Measurements from ENCODE around the gene ASRGL1. TPM values are rescaled to one million over a fixed set of nuclear protein-coding genes. Genes with fewer than 3 reads are reported as not detected.
A peak's percentile ranks its signal among the peaks of the same experiment; 100 is the strongest.
"Not testable (repeated sequence)": the region's sequence is repeated elsewhere in the genome, so short reads cannot be mapped to it uniquely, and the experiment has no call there.

Gene ASRGL1
- total RNA-seq, 3 donors from 2014 or later: 6.7 to 22.0 (median 16.4) TPM

GRCh38 chr11:62309991-62310390, 27.3 kb upstream of the ASRGL1 start:
- Histone ChIP-seq H3K36me3 (no peaks in the 10 kb centered on the region), H3K4me1 (no peaks in the 10 kb centered on the region), H3K27ac (no peak overlapping the region), H3K9me3 (no peaks in the 10 kb centered on the region), H3K4me3 (no peak overlapping the region), H3K27me3 (peaks cover 0 to 8% of the 10 kb centered on the region in 2 donors)
- DNase-seq (ENCODE audit: low spot score in 2 of 2): no peak
- no peak for TF ChIP-seq CTCF (IDR thresholded peaks at IDR 0.05)
- no peak for TF ChIP-seq POLR2AphosphoS5 (IDR thresholded peaks at IDR 0.05)
- no peak for TF ChIP-seq POLR2A (IDR thresholded peaks at IDR 0.05)
- intact Hi-C loops (cut with DNase I; ENCODE audit: low total_unique reads): no loop called here

GRCh38 chr11:62315431-62315830, 21.8 kb upstream of the ASRGL1 start:
- H3K36me3 ChIP-seq: no peaks in the 10 kb centered on the region
- no peak overlapping the region for H3K4me3 ChIP-seq
- intact Hi-C loops (cut with DNase I; ENCODE audit: low total_unique reads): no loop called here
- H3K9me3 ChIP-seq: no peaks in the 10 kb centered on the region
- DNase-seq (ENCODE audit: low spot score in 2 of 2): no peak
- peaks cover 0 to 8% of the 10 kb centered on the region in 2 donors for H3K27me3 ChIP-seq
- H3K27ac ChIP-seq: no peak overlapping the region
- TF ChIP-seq CTCF (IDR thresholded peaks at IDR 0.05) (no peak), POLR2A (IDR thresholded peaks at IDR 0.05) (no peak), POLR2AphosphoS5 (IDR thresholded peaks at IDR 0.05) (no peak)
- no peaks in the 10 kb centered on the region for H3K4me1 ChIP-seq

GRCh38 chr11:62322524-62322923, 14.7 kb upstream of the ASRGL1 start:
- no peak for TF ChIP-seq POLR2AphosphoS5 (IDR thresholded peaks at IDR 0.05)
- no peak for TF ChIP-seq CTCF (IDR thresholded peaks at IDR 0.05)
- TF ChIP-seq POLR2A (IDR thresholded peaks at IDR 0.05): no peak
- no peak for DNase-seq (ENCODE audit: low spot score in 2 of 2)
- H3K9me3 ChIP-seq: no peaks in the 10 kb centered on the region
- no peaks in the 10 kb centered on the region for H3K36me3 ChIP-seq
- no peak overlapping the region for H3K27ac ChIP-seq
- no peak overlapping the region for H3K4me3 ChIP-seq
- H3K4me1 ChIP-seq: no peaks in the 10 kb centered on the region
- no peaks in the 10 kb centered on the region for H3K27me3 ChIP-seq
- intact Hi-C loops (cut with DNase I; ENCODE audit: low total_unique reads): no loop called here

GRCh38 chr11:62324731-62325556, 12.3 kb upstream of the ASRGL1 start:
- H3K4me1 ChIP-seq: no peaks in the 10 kb centered on the region
- TF ChIP-seq CTCF (IDR thresholded peaks at IDR 0.05) (peak in 2 of 3 donors; percentile 42 to 63), POLR2A (IDR thresholded peaks at IDR 0.05) (no peak)
- H3K36me3 ChIP-seq: no peaks in the 10 kb centered on the region
- no peak for DNase-seq (ENCODE audit: low spot score in 2 of 2)
- no peak overlapping the region for H3K27ac ChIP-seq
- H3K4me3 ChIP-seq: no peak overlapping the region
- no peaks in the 10 kb centered on the region for H3K9me3 ChIP-seq
- H3K27me3 ChIP-seq: no peaks in the 10 kb centered on the region
- intact Hi-C loops (cut with DNase I; ENCODE audit: low total_unique reads): no loop called here

- H3K27me3 ChIP-seq; DNase-seq (ENCODE audit: low spot score in 2 of 2); H3K27ac ChIP-seq; H3K4me1 ChIP-seq; H3K36me3 ChIP-seq; H3K9me3 ChIP-seq; H3K4me3 ChIP-seq; intact Hi-C loops (cut with DNase I; ENCODE audit: low total_unique reads): not testable (repeated sequence)
Measured at GRCh38 chr11:62325781-62326180, 11.5 kb upstream of the ASRGL1 start.

GRCh38 chr11:62326719-62327118, 10.5 kb upstream of the ASRGL1 start:
- H3K36me3 ChIP-seq; H3K27me3 ChIP-seq; H3K4me1 ChIP-seq; DNase-seq (ENCODE audit: low spot score in 2 of 2); H3K4me3 ChIP-seq; intact Hi-C loops (cut with DNase I; ENCODE audit: low total_unique reads); H3K27ac ChIP-seq; H3K9me3 ChIP-seq: not testable (repeated sequence)

- H3K27me3 ChIP-seq; DNase-seq (ENCODE audit: low spot score in 2 of 2); H3K4me3 ChIP-seq; H3K27ac ChIP-seq; H3K4me1 ChIP-seq; intact Hi-C loops (cut with DNase I; ENCODE audit: low total_unique reads); H3K36me3 ChIP-seq; H3K9me3 ChIP-seq: not testable (repeated sequence)
Measured at GRCh38 chr11:62327541-62327940, 9.7 kb upstream of the ASRGL1 start.

GRCh38 chr11:62331264-62331663, 6.0 kb upstream of the ASRGL1 start:
- intact Hi-C loops (cut with DNase I; ENCODE audit: low total_unique reads); H3K27ac ChIP-seq; DNase-seq (ENCODE audit: low spot score in 2 of 2); H3K36me3 ChIP-seq; H3K4me3 ChIP-seq; H3K27me3 ChIP-seq; H3K9me3 ChIP-seq; H3K4me1 ChIP-seq: not testable (repeated sequence)

Measured in breast epithelium (tissue), 4 donors.